H9 (cell line): ENCODE measurements around the gene DUOX1. TPM values are rescaled to one million over a fixed set of nuclear protein-coding genes. Genes with fewer than 3 reads are reported as not detected.

Experiments
- DNase-seq: peaks from one replicate; pipeline ENCODE4 v3.0.0-alpha.2; 2017
- H2AFZ ChIP-seq: one replicate; pipeline ENCODE4 v1.6.1; 2013; ENCODE audit warnings: mild to moderate bottlenecking, low read length, control low read depth, moderate library complexity
- H2AK5ac ChIP-seq: 2 replicates; pipeline ENCODE4 v1.6.1; 2013; ENCODE audit warnings: low read length, control low read depth, mixed read lengths; ENCODE audit not compliant: insufficient read length
- H2BK120ac ChIP-seq: one replicate; pipeline ENCODE4 v1.6.1; 2013; ENCODE audit warnings: low read depth, mild to moderate bottlenecking, low read length, control low read depth, inconsistent platforms; ENCODE audit not compliant: poor library complexity, severe bottlenecking
- H2BK12ac ChIP-seq: 2 replicates; pipeline ENCODE4 v1.6.1; 2013; ENCODE audit warnings: low read length, control low read depth, mixed read lengths, low read depth; ENCODE audit not compliant: insufficient read length
- H2BK15ac ChIP-seq: 2 replicates; pipeline ENCODE4 v1.6.1; 2013; ENCODE audit warnings: low read depth, low read length, control low read depth
- H2BK20ac ChIP-seq: one replicate; pipeline ENCODE4 v1.6.1; 2013; ENCODE audit warnings: low read depth, mild to moderate bottlenecking, low read length, control low read depth, inconsistent platforms; ENCODE audit not compliant: poor library complexity, severe bottlenecking
- H2BK5ac ChIP-seq: 2 replicates; pipeline ENCODE4 v1.6.1; 2013; ENCODE audit warnings: low read length, control low read depth, mixed read lengths; ENCODE audit not compliant: insufficient read length
- H3K14ac ChIP-seq: 2 replicates; pipeline ENCODE4 v1.6.1; 2013; ENCODE audit warnings: low read length, control low read depth; ENCODE audit not compliant: insufficient read depth
- H3K18ac ChIP-seq: 2 replicates; pipeline ENCODE4 v1.6.1; 2013; ENCODE audit warnings: low read depth, mild to moderate bottlenecking, mixed read lengths, low read length, control low read depth; ENCODE audit not compliant: insufficient read length
- H3K23ac ChIP-seq: 2 replicates; pipeline ENCODE4 v1.6.1; 2013; ENCODE audit warnings: low read length, control low read depth, mixed read lengths, low read depth; ENCODE audit not compliant: insufficient read length
- H3K23me2 ChIP-seq: 2 replicates; pipeline ENCODE4 v1.6.1; 2013; ENCODE audit warnings: low read depth, mild to moderate bottlenecking, mixed read lengths, low read length, control low read depth; ENCODE audit not compliant: insufficient read length, poor library complexity, severe bottlenecking
- H3K27ac ChIP-seq: 2 replicates; pipeline ENCODE4 v1.5.1; 2013; ENCODE audit warnings: low read length, control low read depth, mixed read lengths, low read depth; ENCODE audit not compliant: insufficient read length
- H3K27me3 ChIP-seq: 2 replicates; pipeline ENCODE4 v1.6.1; 2013; ENCODE audit warnings: low read length, control low read depth, inconsistent platforms; ENCODE audit not compliant: insufficient read depth
- H3K4ac ChIP-seq: 2 replicates; pipeline ENCODE4 v1.6.1; 2013; ENCODE audit warnings: low read depth, mild to moderate bottlenecking, control low read depth, inconsistent platforms, low read length, moderate library complexity
- H3K4me1 ChIP-seq: 2 replicates; pipeline ENCODE4 v1.6.1; 2013; ENCODE audit warnings: low read length, control low read depth, inconsistent platforms; ENCODE audit not compliant: insufficient read depth
- H3K4me2 ChIP-seq: 2 replicates; pipeline ENCODE4 v1.6.1; 2013; ENCODE audit warnings: low read length, control low read depth, mixed read lengths; ENCODE audit not compliant: insufficient read length, insufficient read depth
- H3K56ac ChIP-seq: 2 replicates; pipeline ENCODE4 v1.6.1; 2013; ENCODE audit warnings: low read depth, mild to moderate bottlenecking, mixed read lengths, low read length, control low read depth; ENCODE audit not compliant: insufficient read length
- H3K79me1 ChIP-seq: 2 replicates; pipeline ENCODE4 v1.6.1; 2013; ENCODE audit warnings: low read depth, mild to moderate bottlenecking, moderate library complexity, low read length, control low read depth, inconsistent platforms; ENCODE audit not compliant: insufficient read depth, poor library complexity, severe bottlenecking
- H3K79me2 ChIP-seq: 2 replicates; pipeline ENCODE4 v1.6.1; 2013; ENCODE audit warnings: low read length, control low read depth, inconsistent platforms; ENCODE audit not compliant: insufficient read depth
- H3K9ac ChIP-seq: 2 replicates; pipeline ENCODE4 v1.6.1; 2013; ENCODE audit warnings: low read length, control low read depth, mixed read lengths; ENCODE audit not compliant: insufficient read length; ENCODE audit errors: extremely low read depth
- H3K9me3 ChIP-seq: one replicate; pipeline ENCODE4 v1.6.1; 2013; ENCODE audit warnings: low read depth, low read length, inconsistent platforms; ENCODE audit not compliant: control insufficient read depth
- H3T11ph ChIP-seq: one replicate; pipeline ENCODE4 v1.6.1; 2013; ENCODE audit warnings: mild to moderate bottlenecking, low read length, control low read depth, inconsistent platforms
- H4K20me1 ChIP-seq: one replicate; pipeline ENCODE4 v1.6.1; 2013; ENCODE audit not compliant: control insufficient read depth, insufficient read length, insufficient read depth
- H4K5ac ChIP-seq: 2 replicates; pipeline ENCODE4 v1.6.1; 2013; ENCODE audit warnings: low read depth, mild to moderate bottlenecking, mixed read lengths, low read length, control low read depth; ENCODE audit not compliant: insufficient read length
- H4K8ac ChIP-seq: replicated peaks from 2 replicates; pipeline ENCODE4 v1.6.1; 2013; ENCODE audit warnings: low read length, control low read depth, mixed read lengths, low read depth; ENCODE audit not compliant: insufficient read length
- H4K91ac ChIP-seq: 2 replicates; pipeline ENCODE4 v1.6.1; 2013; ENCODE audit warnings: low read depth, mild to moderate bottlenecking, moderate library complexity, mixed read lengths, low read length, control low read depth; ENCODE audit not compliant: insufficient read length
- H3K27ac Mint-ChIP-seq, 3 experiments: 2 replicates in 2 of 3; 3 replicates in 1 of 3; pipeline ENCODE4 v1.8.0; 2020 to 2021; ENCODE audit warnings: mixed read lengths in 3 of 3, mild to moderate bottlenecking in 1 of 3, moderate library complexity in 1 of 3
- H3K27me3 Mint-ChIP-seq: 2 replicates; pipeline ENCODE4 v1.8.0; 2021; ENCODE audit warnings: low read depth, mild to moderate bottlenecking, moderate library complexity, mixed read lengths
- H3K36me3 Mint-ChIP-seq, 3 experiments: 2 replicates in 2 of 3; 3 replicates in 1 of 3; pipeline ENCODE4 v1.8.0; 2020 to 2021; ENCODE audit warnings: low read depth in 3 of 3, mixed read lengths in 3 of 3; ENCODE audit not compliant: insufficient read depth in 1 of 3
- H3K4me1 Mint-ChIP-seq, 2 experiments: 2 replicates each; pipeline ENCODE4 v1.8.0; 2020; ENCODE audit warnings: mixed read lengths in 2 of 2
- H3K4me3 Mint-ChIP-seq, 2 experiments: 2 replicates in 1 of 2; 3 replicates in 1 of 2; pipeline ENCODE4 v1.8.0; 2020 to 2021; ENCODE audit warnings: mild to moderate bottlenecking in 2 of 2, mixed read lengths in 2 of 2, moderate library complexity in 1 of 2
- H3K9me3 Mint-ChIP-seq, 2 experiments: 2 replicates in 1 of 2; 3 replicates in 1 of 2; pipeline ENCODE4 v1.8.0; 2020; ENCODE audit warnings: mild to moderate bottlenecking in 2 of 2, mixed read lengths in 2 of 2, moderate library complexity in 1 of 2
- WGBS: extraction: QIAGEN DNeasy Blood & Tissue Kit; methylation state at CpG from one replicate; pipeline ENCODE4 v1.1.7; 2013; ENCODE audit warnings: missing lambda C conversion rate, low lambda C conversion rate, mixed read lengths; ENCODE audit not compliant: insufficient read length; ENCODE audit errors: extremely low coverage; 5-methylcytosine and 5-hydroxymethylcytosine counted together
- total RNA-seq: library from RNA; stranded (reverse); gene quantifications from 2 replicates; pipeline ENCODE4 v1.2.1, GENCODE V29; 2021
- TF ChIP-seq, protein P1 (sequence below): fragments of 200-600 bp; sonication (generic); conservative IDR thresholded peaks from 3 replicates; pipeline ENCODE4 v1.8.0; 2021; ENCODE audit warnings: antibody characterized with exemption, mild to moderate bottlenecking

Gene DUOX1
- total RNA-seq, 1 experiment from 2014 or later, result 2.6 TPM

DNA sequence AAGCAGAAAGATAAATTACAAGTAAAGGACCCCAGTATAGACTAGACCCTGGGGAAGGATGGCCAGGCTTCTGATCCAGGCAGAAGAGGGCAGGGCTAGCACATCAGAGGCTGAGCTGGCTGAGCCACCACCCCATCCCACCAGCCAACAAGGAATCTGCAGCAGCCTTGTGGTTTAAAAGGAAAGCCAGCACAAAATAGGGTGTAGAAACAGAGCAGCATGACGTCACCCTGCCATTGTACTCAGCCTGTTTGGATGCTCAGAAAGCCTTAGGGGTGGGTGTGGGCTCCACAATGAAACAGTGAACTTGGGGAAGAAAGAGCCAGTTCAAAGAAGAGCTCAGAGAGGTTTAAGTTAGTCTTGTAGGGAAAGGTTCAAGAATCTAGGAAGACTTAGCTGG is 28.2 kb downstream of the DUOX1 start:
- Histone ChIP-seq H3K9ac (no peak overlapping the region), H3K79me2 (no peaks in the 10 kb centered on the region), H4K8ac (no peak overlapping the region), H3K18ac (no peak overlapping the region), H2BK20ac (no peak overlapping the region), H3K23me2 (no peaks in the 10 kb centered on the region), H4K20me1 (no peaks in the 10 kb centered on the region), H2BK12ac (no peak overlapping the region), H2AFZ (no peak overlapping the region), H3K14ac (no peak overlapping the region), H2BK5ac (no peak overlapping the region), H3K9me3 (no peaks in the 10 kb centered on the region), H3K79me1 (no peaks in the 10 kb centered on the region), H3K27ac (no peak overlapping the region), H3K56ac (no peak overlapping the region), H3T11ph (no peak overlapping the region), H3K23ac (no peak overlapping the region), H3K27me3 (no peaks in the 10 kb centered on the region), H2BK15ac (no peak overlapping the region), H3K4ac (no peak overlapping the region), H2AK5ac (no peak overlapping the region), H4K5ac (no peak overlapping the region), H3K4me1 (peaks cover 2% of the 10 kb centered on the region; the same call in 1 of the 2 replicates), H2BK120ac (no peak overlapping the region), H4K91ac (no peak overlapping the region), H3K4me2 (no peak overlapping the region)
- Mint-ChIP-seq H3K36me3 (no peaks in the 10 kb centered on the region), H3K4me1 (peaks cover 19 to 25% of the 10 kb centered on the region in 2 experiments), H3K27ac (peak overlapping the region in 1 of 3 experiments; percentile 75; a peak in 2 of 7 replicates), H3K9me3 (no peaks in the 10 kb centered on the region; a peak in 1 of 5 replicates), H3K27me3 (peaks cover 19% of the 10 kb centered on the region; the same call in 1 of the 2 replicates), H3K4me3 (no peak overlapping the region)
- DNase-seq, result no peak
- TF ChIP-seq, protein P1, sequence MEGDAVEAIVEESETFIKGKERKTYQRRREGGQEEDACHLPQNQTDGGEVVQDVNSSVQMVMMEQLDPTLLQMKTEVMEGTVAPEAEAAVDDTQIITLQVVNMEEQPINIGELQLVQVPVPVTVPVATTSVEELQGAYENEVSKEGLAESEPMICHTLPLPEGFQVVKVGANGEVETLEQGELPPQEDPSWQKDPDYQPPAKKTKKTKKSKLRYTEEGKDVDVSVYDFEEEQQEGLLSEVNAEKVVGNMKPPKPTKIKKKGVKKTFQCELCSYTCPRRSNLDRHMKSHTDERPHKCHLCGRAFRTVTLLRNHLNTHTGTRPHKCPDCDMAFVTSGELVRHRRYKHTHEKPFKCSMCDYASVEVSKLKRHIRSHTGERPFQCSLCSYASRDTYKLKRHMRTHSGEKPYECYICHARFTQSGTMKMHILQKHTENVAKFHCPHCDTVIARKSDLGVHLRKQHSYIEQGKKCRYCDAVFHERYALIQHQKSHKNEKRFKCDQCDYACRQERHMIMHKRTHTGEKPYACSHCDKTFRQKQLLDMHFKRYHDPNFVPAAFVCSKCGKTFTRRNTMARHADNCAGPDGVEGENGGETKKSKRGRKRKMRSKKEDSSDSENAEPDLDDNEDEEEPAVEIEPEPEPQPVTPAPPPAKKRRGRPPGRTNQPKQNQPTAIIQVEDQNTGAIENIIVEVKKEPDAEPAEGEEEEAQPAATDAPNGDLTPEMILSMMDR, result no peak
- no CpG with 5 or more reads among the region's 1 CpG for WGBS
